ENCODE results near the gene TXNRD2. TPM values are rescaled to one million over a fixed set of nuclear protein-coding genes. Genes with fewer than 3 reads are reported as not detected.
A peak's percentile ranks its signal among the peaks of the same experiment; 100 is the strongest.

Gene TXNRD2
- total RNA-seq, 3 donors from 2014 or later (not counting 1 experiment from before 2014, with no cell fraction given), result 23.5 to 37.3 (median 24.4) TPM

DNA sequence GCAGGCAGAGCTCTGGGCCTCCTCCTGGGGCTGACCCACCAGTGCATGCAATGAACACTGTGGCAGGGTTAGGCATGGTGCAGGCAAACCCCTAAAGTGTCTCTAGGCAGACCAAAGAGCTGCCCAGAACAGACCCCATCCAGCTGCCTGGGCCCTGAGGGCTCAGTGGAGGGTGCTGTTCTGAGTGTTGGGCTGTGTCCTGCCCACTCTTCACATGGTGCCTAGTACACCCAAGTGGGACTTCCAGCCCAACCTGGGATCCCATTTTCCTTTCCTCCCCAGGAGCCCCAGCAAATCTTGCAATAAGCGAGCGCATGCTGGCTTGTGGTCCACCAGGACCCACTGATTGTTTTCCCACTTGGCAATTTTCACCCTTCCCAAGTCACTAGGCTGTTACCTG is 48.6 kb upstream of the TXNRD2 start:
- H3K4me3 Mint-ChIP-seq, result no peak overlapping the region
- Histone ChIP-seq H3K27ac (ENCODE audit: low read length) (no peak overlapping the region), H3K4me3 (ENCODE audit: low read length) (no peak overlapping the region), H3K27me3 (ENCODE audit: control insufficient read depth, insufficient read depth, low read length) (no peaks in the 10 kb centered on the region), H3K9me3 (ENCODE audit: control insufficient read depth, insufficient read depth, low read length) (no peaks in the 10 kb centered on the region), H3K4me1 (ENCODE audit: control insufficient read depth, insufficient read depth, low read length) (peaks cover 20% of the 10 kb centered on the region), H3K36me3 (ENCODE audit: control insufficient read depth, insufficient read depth, low read length) (no peaks in the 10 kb centered on the region)
- no peaks in the 10 kb centered on the region for H3K36me3 Mint-ChIP-seq
- ATAC-seq, result no peak
- 77% methylated on average over 2 of the region's 2 CpGs for WGBS (ENCODE audit: insufficient coverage)
- H3K4me1 Mint-ChIP-seq, result peaks cover 0 to 11% of the 10 kb centered on the region in 2 donors
- intact Hi-C loops (cut with micrococcal nuclease), result no loop called here
- no peak overlapping the region for H3K27ac Mint-ChIP-seq
- no peaks in the 10 kb centered on the region for H3K9me3 Mint-ChIP-seq
- TF ChIP-seq, protein P1, sequence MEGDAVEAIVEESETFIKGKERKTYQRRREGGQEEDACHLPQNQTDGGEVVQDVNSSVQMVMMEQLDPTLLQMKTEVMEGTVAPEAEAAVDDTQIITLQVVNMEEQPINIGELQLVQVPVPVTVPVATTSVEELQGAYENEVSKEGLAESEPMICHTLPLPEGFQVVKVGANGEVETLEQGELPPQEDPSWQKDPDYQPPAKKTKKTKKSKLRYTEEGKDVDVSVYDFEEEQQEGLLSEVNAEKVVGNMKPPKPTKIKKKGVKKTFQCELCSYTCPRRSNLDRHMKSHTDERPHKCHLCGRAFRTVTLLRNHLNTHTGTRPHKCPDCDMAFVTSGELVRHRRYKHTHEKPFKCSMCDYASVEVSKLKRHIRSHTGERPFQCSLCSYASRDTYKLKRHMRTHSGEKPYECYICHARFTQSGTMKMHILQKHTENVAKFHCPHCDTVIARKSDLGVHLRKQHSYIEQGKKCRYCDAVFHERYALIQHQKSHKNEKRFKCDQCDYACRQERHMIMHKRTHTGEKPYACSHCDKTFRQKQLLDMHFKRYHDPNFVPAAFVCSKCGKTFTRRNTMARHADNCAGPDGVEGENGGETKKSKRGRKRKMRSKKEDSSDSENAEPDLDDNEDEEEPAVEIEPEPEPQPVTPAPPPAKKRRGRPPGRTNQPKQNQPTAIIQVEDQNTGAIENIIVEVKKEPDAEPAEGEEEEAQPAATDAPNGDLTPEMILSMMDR (IDR thresholded peaks at IDR 0.05), result no peak
- H3K27me3 Mint-ChIP-seq (ENCODE audit: low read depth in 2 of 2), result no peaks in the 10 kb centered on the region
- DNase-seq, result no peak

DNA sequence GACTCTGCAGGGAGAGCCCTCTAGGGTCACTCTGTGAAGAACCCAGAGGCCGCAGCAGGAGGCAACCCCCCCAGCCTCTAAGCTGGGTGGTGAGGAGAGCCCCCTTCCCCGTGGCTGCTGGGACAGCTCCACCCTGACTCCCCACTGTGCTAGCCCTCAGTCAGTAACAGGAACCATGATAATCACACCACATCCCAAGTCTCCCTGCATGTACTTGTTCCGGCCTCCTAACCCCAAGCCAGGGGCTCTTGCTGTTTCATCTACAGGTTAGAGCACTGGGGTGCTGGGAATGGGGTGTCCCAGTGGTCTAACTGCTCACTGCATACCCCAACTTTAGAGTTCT is 48.1 kb upstream of the TXNRD2 start:
- peaks cover 0 to 16% of the 10 kb centered on the region in 2 donors for H3K4me1 Mint-ChIP-seq
- H3K27me3 Mint-ChIP-seq (ENCODE audit: low read depth in 2 of 2), result no peaks in the 10 kb centered on the region
- DNase-seq (no peak), ATAC-seq (no peak)
- H3K9me3 Mint-ChIP-seq, result no peaks in the 10 kb centered on the region
- H3K27me3 ChIP-seq (ENCODE audit: control insufficient read depth, insufficient read depth, low read length), result no peaks in the 10 kb centered on the region
- H3K4me3 Mint-ChIP-seq, result peak overlapping the region; percentile 7
- H3K36me3 Mint-ChIP-seq, result no peaks in the 10 kb centered on the region
- H3K27ac Mint-ChIP-seq, result no peak overlapping the region
- no peaks in the 10 kb centered on the region for H3K36me3 ChIP-seq (ENCODE audit: control insufficient read depth, insufficient read depth, low read length)
- H3K4me3 ChIP-seq (ENCODE audit: low read length), result no peak overlapping the region
- WGBS (ENCODE audit: insufficient coverage), result 89% methylated on average over 3 of the region's 3 CpGs
- peaks cover 25% of the 10 kb centered on the region for H3K4me1 ChIP-seq (ENCODE audit: control insufficient read depth, insufficient read depth, low read length)
- no peak overlapping the region for H3K27ac ChIP-seq (ENCODE audit: low read length)
- intact Hi-C loops (cut with micrococcal nuclease), result no loop called here
- TF ChIP-seq, protein P1 (IDR thresholded peaks at IDR 0.05), result no peak
- H3K9me3 ChIP-seq (ENCODE audit: control insufficient read depth, insufficient read depth, low read length), result no peaks in the 10 kb centered on the region

DNA sequence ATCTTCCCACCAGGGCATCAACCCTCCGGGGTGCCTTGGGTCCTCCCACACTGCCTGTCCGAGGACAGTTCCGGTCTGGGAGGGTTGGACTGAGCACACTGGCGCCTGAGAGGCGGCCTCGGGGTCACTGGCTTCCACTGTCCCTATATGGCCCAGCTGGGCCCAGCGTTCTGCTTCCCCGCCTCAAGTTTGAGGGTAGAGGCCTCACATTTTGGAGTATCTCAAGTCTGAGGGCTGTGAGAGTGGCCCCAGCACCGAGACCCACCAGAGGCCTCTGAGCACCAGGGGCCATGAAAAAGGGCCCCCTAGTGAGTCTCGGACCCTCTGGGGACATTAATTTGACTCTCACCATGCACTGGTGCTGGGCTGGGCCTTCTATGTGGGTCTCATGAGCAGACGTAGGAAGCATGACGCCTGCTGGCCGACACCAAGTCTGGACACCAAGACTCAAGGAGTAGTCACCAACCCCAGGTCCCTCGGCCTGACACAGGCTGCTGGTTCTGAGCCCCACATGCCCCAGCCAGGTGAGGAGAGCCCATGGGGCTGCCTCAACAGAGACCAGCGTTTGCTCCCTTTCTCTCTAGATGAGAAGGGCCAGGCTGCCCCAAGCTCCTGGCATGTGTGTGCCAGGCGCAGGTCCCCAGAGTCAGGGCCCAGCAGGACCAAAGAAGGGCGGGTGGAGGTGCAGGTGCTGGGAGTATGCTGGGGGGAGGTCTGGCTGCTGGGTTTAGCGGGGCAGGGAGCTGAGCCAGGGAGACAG is 47.5 kb upstream of the TXNRD2 start:
- no peak for DNase-seq
- Histone ChIP-seq H3K4me1 (ENCODE audit: control insufficient read depth, insufficient read depth, low read length) (peaks cover 27% of the 10 kb centered on the region), H3K27ac (ENCODE audit: low read length) (no peak overlapping the region), H3K4me3 (ENCODE audit: low read length) (no peak overlapping the region), H3K36me3 (ENCODE audit: control insufficient read depth, insufficient read depth, low read length) (no peaks in the 10 kb centered on the region), H3K27me3 (ENCODE audit: control insufficient read depth, insufficient read depth, low read length) (no peaks in the 10 kb centered on the region), H3K9me3 (ENCODE audit: control insufficient read depth, insufficient read depth, low read length) (no peaks in the 10 kb centered on the region)
- no peaks in the 10 kb centered on the region for H3K27me3 Mint-ChIP-seq (ENCODE audit: low read depth in 2 of 2)
- ATAC-seq, result no peak
- no peak overlapping the region for H3K4me3 Mint-ChIP-seq
- intact Hi-C loops (cut with micrococcal nuclease), result no loop called here
- H3K4me1 Mint-ChIP-seq, result peaks cover 0 to 16% of the 10 kb centered on the region in 2 donors
- TF ChIP-seq, protein P1 (IDR thresholded peaks at IDR 0.05), result no peak
- H3K27ac Mint-ChIP-seq, result no peak overlapping the region
- no peaks in the 10 kb centered on the region for H3K36me3 Mint-ChIP-seq
- 89% methylated on average over 18 of the region's 18 CpGs for WGBS (ENCODE audit: insufficient coverage)
- no peaks in the 10 kb centered on the region for H3K9me3 Mint-ChIP-seq

DNA sequence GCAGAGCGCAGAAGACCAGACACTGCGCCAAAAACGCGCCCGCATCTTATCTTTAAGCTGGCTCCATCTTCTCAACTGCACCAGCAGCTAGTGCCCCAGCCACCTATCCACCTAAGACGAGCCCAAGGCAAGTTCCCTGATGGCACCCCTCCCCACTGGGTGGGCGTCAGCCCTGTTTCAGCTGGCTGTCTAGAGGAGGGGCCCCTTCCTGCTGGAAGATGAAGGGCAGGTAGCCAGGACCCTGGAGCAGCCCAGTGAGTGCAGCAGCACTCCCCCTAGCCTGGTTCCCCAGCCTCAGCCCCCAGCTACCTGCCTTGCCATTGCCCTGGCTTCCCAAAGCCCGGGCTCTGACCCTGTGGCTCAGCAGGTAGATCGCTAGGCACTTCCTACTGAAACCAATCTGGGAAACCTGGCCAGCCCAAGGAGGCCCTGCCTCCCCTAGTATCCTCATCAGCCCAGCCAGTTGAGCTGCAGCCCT is 46.8 kb upstream of the TXNRD2 start:
- Mint-ChIP-seq H3K4me3 (peak overlapping the region; percentile 69), H3K36me3 (no peaks in the 10 kb centered on the region), H3K9me3 (no peaks in the 10 kb centered on the region), H3K27me3 (ENCODE audit: low read depth in 2 of 2) (no peaks in the 10 kb centered on the region), H3K27ac (no peak overlapping the region), H3K4me1 (peaks cover 0 to 16% of the 10 kb centered on the region in 2 donors)
- DNase-seq (no peak), ATAC-seq (no peak)
- Histone ChIP-seq H3K9me3 (ENCODE audit: control insufficient read depth, insufficient read depth, low read length) (no peaks in the 10 kb centered on the region), H3K4me3 (ENCODE audit: low read length) (no peak overlapping the region), H3K27me3 (ENCODE audit: control insufficient read depth, insufficient read depth, low read length) (no peaks in the 10 kb centered on the region), H3K27ac (ENCODE audit: low read length) (no peak overlapping the region), H3K4me1 (ENCODE audit: control insufficient read depth, insufficient read depth, low read length) (peaks cover 27% of the 10 kb centered on the region), H3K36me3 (ENCODE audit: control insufficient read depth, insufficient read depth, low read length) (no peaks in the 10 kb centered on the region)
- 92% methylated on average over 9 of the region's 9 CpGs for WGBS (ENCODE audit: insufficient coverage)
- TF ChIP-seq, protein P1 (IDR thresholded peaks at IDR 0.05), result no peak
- intact Hi-C loops (cut with micrococcal nuclease), result no loop called here
